ENCODE measurements around the gene WDR38. TPM values are rescaled to one million over a fixed set of nuclear protein-coding genes. Genes with fewer than 3 reads are reported as not detected.

The WDR38 gene
- total and polyA plus RNA-seq, 9 of the 15 experiments (the other 6 are each of a cell fraction or from before 2014, with no cell fraction given), result not detected

- TF ChIP-seq PREB (CRISPR knock-in tag; IDR thresholded peaks at IDR 0.05), result peak; percentile 3; the same call in 1 of the 2 replicates
- peak; percentile 62 to 68 for TF ChIP-seq KDM1A (IDR thresholded peaks at IDR 0.05)
- no peak for TF ChIP-seq MEF2A (IDR thresholded peaks at IDR 0.05; ENCODE audit: control insufficient read depth, low read depth, low read length)
- TF ChIP-seq, protein P1, sequence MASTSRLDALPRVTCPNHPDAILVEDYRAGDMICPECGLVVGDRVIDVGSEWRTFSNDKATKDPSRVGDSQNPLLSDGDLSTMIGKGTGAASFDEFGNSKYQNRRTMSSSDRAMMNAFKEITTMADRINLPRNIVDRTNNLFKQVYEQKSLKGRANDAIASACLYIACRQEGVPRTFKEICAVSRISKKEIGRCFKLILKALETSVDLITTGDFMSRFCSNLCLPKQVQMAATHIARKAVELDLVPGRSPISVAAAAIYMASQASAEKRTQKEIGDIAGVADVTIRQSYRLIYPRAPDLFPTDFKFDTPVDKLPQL (IDR thresholded peaks at IDR 0.05; ENCODE audit: extremely low read depth, insufficient read length), result no peak
- peak; percentile 88; the same call in 1 of the 2 replicates for TF ChIP-seq CTBP1 (IDR thresholded peaks at IDR 0.05; ENCODE audit: borderline replicate concordance)
- TF ChIP-seq, protein P2, sequence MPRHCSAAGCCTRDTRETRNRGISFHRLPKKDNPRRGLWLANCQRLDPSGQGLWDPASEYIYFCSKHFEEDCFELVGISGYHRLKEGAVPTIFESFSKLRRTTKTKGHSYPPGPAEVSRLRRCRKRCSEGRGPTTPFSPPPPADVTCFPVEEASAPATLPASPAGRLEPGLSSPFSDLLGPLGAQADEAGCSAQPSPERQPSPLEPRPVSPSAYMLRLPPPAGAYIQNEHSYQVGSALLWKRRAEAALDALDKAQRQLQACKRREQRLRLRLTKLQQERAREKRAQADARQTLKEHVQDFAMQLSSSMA (CRISPR knock-in tag; IDR thresholded peaks at IDR 0.05), result no peak
- TF ChIP-seq SMARCA5 (IDR thresholded peaks at IDR 0.05), result peak; percentile 74; the same call in 1 of the 2 replicates
- TF ChIP-seq MTA3 (IDR thresholded peaks at IDR 0.05; ENCODE audit: borderline replicate concordance), result peak; percentile 88; the same call in 1 of the 2 replicates
- TF ChIP-seq SRF (CRISPR knock-in tag; IDR thresholded peaks at IDR 0.05), result peak in 1 of 2 experiments; percentile 23; a peak in 1 of 4 replicates
- peak; percentile 71; the same call in 1 of the 2 replicates for TF ChIP-seq ATF7 (IDR thresholded peaks at IDR 0.05)
- peak; percentile 68; the same call in 1 of the 2 replicates for TF ChIP-seq SAFB (IDR thresholded peaks at IDR 0.05; ENCODE audit: borderline replicate concordance, low read depth, low read length)
- TF ChIP-seq SRSF7 (optimal IDR thresholded peaks at IDR 0.05; ENCODE audit: low read depth, low read length), result peak; percentile 50
- peak; percentile 43 for TF ChIP-seq CCNT2 (IDR thresholded peaks at IDR 0.05; ENCODE audit: borderline replicate concordance, extremely low read depth, insufficient read length, low read depth, low read length)
- no peak for TF ChIP-seq ELK3 (CRISPR knock-in tag; IDR thresholded peaks at IDR 0.05)
- no peak for TF ChIP-seq ZNF146 (CRISPR knock-in tag; IDR thresholded peaks at IDR 0.05; ENCODE audit: unreplicated experiment)
- TF ChIP-seq SP1 (CRISPR knock-in tag; IDR thresholded peaks at IDR 0.05), result peak; percentile 90
- TF ChIP-seq YY1 (IDR thresholded peaks at IDR 0.05; ENCODE audit: borderline replicate concordance in 1 of 3, control insufficient read depth in 1 of 3, extremely low read depth in 1 of 3, insufficient read depth in 3 of 3, insufficient read length in 1 of 3, insufficient replicate concordance in 2 of 3, low read depth in 1 of 3, low read length in 2 of 3), result peak in 2 of 3 experiments; percentile 63 to 75
- peak; percentile 41; the same call in 1 of the 2 replicates for TF ChIP-seq BHLHE40 (IDR thresholded peaks at IDR 0.05; ENCODE audit: low read length)
- TF ChIP-seq GABPA (tag; conservative IDR thresholded peaks at IDR 0.05; ENCODE audit: low read depth), result no peak
- TF ChIP-seq GATA2 (CRISPR knock-in tag; IDR thresholded peaks at IDR 0.05), result no peak
- no peak for TF ChIP-seq TCF7 (IDR thresholded peaks at IDR 0.05; ENCODE audit: borderline replicate concordance)
- peak; percentile 10 for TF ChIP-seq TCF3 (CRISPR knock-in tag; IDR thresholded peaks at IDR 0.05)
These were observed at the start of gene WDR38 (continued) for GRCh38 chr9:124852829-124853531.

Measured in K562 (cell line).